Fibroblast of mammary gland (primary cell): Measurements from ENCODE around the gene ZC3H12C.

Experiments used
- DNase-seq: peaks from one replicate; pipeline ENCODE4 v3.0.0-alpha.2; 2010; ENCODE audit warnings: low read depth
- H3K4me3 ChIP-seq: 2 replicates; pipeline ENCODE4 v1.5.1; 2011; ENCODE audit warnings: low read depth, mild to moderate bottlenecking, low read length, moderate library complexity; ENCODE audit not compliant: control insufficient read depth
- TF ChIP-seq, protein P1 (sequence below): conservative IDR thresholded peaks from 2 replicates; pipeline ENCODE4 v1.5.1; 2011; ENCODE audit warnings: low read depth, low read length, inconsistent platforms; ENCODE audit not compliant: control insufficient read depth, insufficient read depth

ZC3H12C gene

DNA sequence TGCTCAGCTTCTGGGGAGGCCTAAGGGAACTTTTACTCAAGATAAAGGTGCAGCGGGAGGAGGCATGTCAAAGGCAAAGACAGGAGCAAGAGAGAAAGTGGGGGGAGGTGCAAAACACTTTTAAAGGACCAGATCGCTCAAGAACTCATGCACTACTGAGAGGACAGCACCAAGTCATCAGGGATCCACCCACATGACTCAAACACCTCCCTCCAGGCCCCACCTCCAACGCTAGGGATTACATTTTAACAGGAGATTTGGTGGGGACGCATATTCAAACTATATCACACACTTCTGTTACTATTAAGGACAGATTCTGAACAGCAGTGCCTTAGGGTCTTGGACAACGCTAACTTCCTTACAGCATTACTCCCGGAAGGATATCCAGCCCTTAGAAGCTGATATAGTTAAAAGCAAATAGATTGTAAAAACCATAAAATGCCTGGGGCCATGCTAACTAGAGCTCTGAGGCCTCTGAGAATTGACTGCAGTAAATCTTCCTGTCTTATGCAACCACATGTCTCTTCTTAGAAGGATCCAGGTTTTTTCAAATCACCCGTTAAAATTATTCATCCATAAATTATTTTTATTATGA, 16.7 kb upstream of the ZC3H12C start:
- no peak overlapping the region for H3K4me3 ChIP-seq
- DNase-seq = peak; percentile 50
- TF ChIP-seq, protein P1, sequence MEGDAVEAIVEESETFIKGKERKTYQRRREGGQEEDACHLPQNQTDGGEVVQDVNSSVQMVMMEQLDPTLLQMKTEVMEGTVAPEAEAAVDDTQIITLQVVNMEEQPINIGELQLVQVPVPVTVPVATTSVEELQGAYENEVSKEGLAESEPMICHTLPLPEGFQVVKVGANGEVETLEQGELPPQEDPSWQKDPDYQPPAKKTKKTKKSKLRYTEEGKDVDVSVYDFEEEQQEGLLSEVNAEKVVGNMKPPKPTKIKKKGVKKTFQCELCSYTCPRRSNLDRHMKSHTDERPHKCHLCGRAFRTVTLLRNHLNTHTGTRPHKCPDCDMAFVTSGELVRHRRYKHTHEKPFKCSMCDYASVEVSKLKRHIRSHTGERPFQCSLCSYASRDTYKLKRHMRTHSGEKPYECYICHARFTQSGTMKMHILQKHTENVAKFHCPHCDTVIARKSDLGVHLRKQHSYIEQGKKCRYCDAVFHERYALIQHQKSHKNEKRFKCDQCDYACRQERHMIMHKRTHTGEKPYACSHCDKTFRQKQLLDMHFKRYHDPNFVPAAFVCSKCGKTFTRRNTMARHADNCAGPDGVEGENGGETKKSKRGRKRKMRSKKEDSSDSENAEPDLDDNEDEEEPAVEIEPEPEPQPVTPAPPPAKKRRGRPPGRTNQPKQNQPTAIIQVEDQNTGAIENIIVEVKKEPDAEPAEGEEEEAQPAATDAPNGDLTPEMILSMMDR = no peak

DNA sequence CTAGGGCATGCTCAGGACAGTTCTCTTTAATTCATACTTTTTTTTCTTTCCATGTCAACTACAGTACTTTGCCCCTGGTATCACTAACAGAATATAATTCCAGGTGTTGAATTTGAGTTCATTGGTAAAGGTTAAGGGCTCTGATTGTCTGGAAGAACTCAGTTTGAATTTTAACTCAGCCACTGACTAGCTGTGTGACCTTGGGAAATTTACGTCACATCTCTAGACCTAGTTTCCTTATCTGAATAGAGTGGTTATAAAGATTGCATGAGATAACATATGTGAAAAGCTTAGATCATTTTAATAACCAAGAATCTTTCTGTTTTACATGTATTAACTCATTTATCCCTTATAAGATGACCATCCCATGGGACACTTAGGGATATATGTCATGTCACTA, 15.8 kb upstream of the ZC3H12C start:
- TF ChIP-seq, protein P1 = no peak

DNA sequence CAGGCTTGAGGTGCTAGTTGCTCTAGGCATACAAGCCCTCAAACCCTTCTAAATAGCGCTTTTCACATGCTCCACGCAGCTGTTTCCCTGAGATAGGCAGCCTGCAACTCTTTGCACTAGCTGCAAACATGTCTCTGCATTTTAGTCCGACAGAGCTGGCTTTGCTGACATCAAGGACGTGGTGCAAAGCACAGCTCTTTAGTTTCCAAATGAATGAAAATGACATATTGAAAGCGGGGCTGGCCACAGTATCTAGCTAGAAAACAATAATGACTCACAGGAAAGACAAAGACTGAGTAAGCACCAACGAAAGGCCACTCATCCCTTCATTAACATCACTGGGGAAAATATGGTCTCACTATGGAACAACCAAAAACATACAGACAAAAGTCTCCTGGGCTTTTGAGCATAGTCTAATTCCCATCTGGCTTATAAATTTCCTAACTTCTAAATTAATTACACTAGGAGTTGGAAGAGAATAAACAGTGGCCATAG, 15.3 kb upstream of the ZC3H12C start:
- DNase-seq = peak; percentile 96
- no peak overlapping the region for H3K4me3 ChIP-seq
- TF ChIP-seq, protein P1 = no peak

More for the DNA sequence above, 15.8 kb upstream of the ZC3H12C start:
- H3K4me3 ChIP-seq = no peak overlapping the region
- no peak for DNase-seq

DNA sequence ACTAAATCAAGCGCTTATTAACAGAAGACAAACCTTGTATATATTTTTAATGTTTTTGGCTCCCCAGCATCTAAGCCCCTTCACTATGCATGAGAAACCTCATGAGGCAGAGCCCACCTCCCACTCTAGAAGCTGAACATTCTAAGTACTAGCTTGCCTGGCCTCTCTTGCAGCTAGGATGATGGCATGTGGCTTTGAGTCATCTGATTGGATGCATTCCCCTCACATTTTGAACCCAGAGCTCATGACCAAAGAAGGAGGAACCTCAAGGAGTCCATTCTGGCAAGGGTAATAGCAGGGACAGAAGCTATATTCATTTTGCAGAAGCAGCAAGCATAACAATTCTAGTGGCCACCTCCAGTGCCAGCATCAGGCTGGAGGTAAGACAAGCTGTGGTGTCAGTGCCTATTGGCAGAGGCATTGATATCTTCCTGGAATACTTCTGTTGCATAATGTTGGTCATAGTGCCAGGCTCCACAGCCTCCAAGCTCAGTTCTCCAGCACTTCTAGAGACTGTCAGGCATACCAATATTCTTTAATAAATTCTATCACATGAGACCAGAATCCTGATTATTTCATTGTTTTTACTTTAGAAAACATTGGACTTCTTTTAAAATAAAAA, 14.2 kb upstream of the ZC3H12C start:
- TF ChIP-seq, protein P1 = no peak
- no peak for DNase-seq
- no peak overlapping the region for H3K4me3 ChIP-seq

DNA sequence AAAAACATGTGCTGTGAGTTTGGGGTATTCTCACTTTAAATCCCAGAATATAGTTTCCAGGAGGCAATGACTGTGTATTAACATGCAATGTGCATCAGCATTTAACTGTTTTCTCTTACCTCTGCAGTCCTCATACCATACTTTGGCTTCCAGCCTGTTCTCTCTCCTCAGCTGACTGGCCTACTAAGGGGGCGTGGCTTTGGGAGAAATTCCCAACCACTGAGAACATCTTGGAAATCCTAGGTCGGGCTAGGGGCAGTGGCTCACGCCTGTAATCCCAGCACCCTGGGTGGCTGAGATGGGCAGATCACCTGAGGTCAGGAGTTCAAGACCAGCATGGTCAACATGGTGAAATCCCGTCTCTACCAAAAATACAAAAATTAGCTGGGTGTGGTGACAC, 13.5 kb upstream of the ZC3H12C start:
- no peak for DNase-seq
- TF ChIP-seq, protein P1 = no peak

DNA sequence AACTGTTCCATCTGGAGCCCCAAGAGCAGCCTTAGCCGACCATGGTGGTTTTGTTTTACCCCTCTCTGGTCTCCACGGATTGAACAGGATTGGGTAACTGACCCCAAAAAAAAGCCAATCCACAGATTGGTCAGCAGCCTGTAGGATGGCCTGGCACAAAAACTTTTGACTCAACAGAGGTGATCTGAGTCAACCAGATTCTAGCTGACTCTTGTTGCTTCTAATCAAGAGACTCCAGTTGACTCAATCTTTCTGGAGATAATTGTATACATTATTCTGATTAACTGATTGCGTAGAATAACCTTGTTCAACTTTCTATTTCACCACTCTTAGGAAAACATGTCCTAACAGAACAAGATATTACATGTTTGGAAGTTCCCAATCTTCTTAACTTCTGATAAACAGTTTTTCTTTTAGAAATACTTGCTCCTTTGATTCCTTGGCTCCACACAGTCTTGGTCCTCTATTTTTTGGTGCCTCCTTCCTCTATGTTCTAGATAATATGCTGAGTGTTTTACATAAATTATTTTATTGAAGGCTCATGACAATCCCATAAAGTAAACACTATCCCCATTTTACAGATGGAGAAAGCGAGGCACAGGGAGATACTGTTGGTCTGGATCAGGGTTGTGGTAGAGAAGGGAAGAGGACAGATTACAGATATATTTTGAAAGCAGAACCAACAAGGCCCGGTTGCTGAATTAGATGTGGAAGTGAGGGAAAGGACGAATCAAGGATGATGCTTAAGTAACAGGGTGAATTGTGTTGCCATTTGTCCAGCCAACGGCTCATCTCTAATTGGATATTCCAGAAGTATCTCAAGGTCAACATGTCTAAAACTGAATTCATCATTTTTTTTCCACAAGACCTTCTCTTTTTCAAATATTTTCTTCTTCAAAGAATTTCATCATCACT, 11.5 kb upstream of the ZC3H12C start:
- no peak overlapping the region for H3K4me3 ChIP-seq
- peak; percentile 70 for DNase-seq
- TF ChIP-seq, protein P1 = no peak

More for the DNA sequence above, 13.5 kb upstream of the ZC3H12C start:
- H3K4me3 ChIP-seq = no peak overlapping the region
